ENCODE data around the gene TPI1. TPM values are rescaled to one million over a fixed set of nuclear protein-coding genes. Genes with fewer than 3 reads are reported as not detected.
"Not testable (repeated sequence)": the region's sequence is repeated elsewhere in the genome, so short reads cannot be mapped to it uniquely, and the experiment has no call there.

The TPI1 gene
- polyA plus RNA-seq, 3 donors = 446 to 839 (median 764) TPM

DNA sequence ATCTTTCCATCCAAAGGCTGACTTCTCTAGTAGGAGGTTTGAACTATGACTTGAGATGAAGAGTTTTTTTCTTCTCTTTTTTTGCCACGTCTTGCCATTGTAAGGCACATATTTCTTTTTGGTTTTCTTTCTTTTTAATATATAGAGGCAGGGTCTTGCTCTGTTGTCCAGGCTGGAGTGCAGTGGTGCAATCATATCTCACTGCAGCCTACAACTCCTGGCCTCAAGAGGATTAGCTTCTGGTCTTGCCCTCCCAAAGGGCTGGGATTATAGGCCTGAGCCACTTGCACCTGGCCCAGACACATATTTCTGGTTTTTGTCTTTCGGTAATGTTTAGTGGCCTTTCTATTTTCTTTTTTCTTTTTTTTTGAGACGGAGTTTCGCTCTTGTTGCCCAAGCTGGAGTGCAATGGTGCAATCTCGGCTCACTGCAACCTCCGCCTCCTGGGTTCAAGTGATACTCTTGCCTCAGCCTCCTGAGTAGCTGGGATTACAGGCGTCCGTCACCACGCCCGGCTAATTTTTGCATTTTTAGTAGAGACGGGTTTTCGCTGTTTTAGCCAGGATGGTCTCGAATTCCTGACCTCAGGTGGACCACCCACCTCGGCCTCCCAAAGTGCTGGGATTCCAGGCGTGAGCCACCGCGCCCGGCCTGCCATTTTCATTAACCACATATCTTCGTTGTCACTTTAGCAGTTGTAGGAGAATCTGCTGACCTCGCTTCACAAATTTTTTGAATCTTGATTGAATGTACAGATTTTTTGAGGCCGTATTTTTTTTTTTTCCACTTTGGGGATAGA lies 22.6 kb downstream of the TPI1 start:
- H3K36me3 Mint-ChIP-seq; DNase-seq; H3K27me3 ChIP-seq (ENCODE audit: control insufficient read depth in 2 of 2, insufficient read depth in 2 of 2, low read length in 2 of 2); H2AFZ ChIP-seq (ENCODE audit: insufficient read depth, low read depth, low read length, poor library complexity, severe bottlenecking); H3K79me2 ChIP-seq (ENCODE audit: insufficient read depth, low read length); H3K36me3 ChIP-seq (replicated peaks in 1 of 2; ENCODE audit: control insufficient read depth in 1 of 2, insufficient read depth in 2 of 2, low read length in 2 of 2); H3K27me3 Mint-ChIP-seq (ENCODE audit: low read depth in 3 of 3); H3K9me3 Mint-ChIP-seq; H4K20me1 ChIP-seq (ENCODE audit: insufficient read depth, low read length); H3K9me3 ChIP-seq (replicated peaks in 1 of 2; ENCODE audit: control insufficient read depth in 1 of 2, insufficient read depth in 1 of 2, low read length in 2 of 2); H3K9ac ChIP-seq (ENCODE audit: insufficient read depth, low read length, poor library complexity, severe bottlenecking): not testable (repeated sequence)
- Histone ChIP-seq H3K4me1 (ENCODE audit: control insufficient read depth in 1 of 2, insufficient read depth in 2 of 2, low read length in 2 of 2) (peaks cover 52 to 63% of the 10 kb centered on the region in 2 donors), H3K27ac (ENCODE audit: low read depth in 1 of 2, low read length in 2 of 2) (peak overlapping the region in 1 of 2 donors; percentile 54), H3K4me2 (replicated peaks; ENCODE audit: extremely low read depth, low read length, poor library complexity, severe bottlenecking) (peak overlapping the region; percentile 82), H3K4me3 (replicated peaks in 1 of 3; ENCODE audit: low read depth in 2 of 3, low read length in 3 of 3) (peak overlapping the region in 1 of 3 experiments; percentile 72)
- Mint-ChIP-seq H3K27ac (peak overlapping the region; percentile 85 to 96 (median 94)), H3K4me1 (peaks cover 55% of the 10 kb centered on the region), H3K4me3 (peak overlapping the region; percentile 72 to 86)
- intact Hi-C loops (cut with micrococcal nuclease) = loop anchor here in 1 of 2 donors (2.0 kb wide), 1 partner anchor 17 kb away; the partner anchor contains the start of gene SPSB2
- 47% methylated on average over 2 of the region's 21 CpGs for WGBS (ENCODE audit: insufficient coverage)

DNA sequence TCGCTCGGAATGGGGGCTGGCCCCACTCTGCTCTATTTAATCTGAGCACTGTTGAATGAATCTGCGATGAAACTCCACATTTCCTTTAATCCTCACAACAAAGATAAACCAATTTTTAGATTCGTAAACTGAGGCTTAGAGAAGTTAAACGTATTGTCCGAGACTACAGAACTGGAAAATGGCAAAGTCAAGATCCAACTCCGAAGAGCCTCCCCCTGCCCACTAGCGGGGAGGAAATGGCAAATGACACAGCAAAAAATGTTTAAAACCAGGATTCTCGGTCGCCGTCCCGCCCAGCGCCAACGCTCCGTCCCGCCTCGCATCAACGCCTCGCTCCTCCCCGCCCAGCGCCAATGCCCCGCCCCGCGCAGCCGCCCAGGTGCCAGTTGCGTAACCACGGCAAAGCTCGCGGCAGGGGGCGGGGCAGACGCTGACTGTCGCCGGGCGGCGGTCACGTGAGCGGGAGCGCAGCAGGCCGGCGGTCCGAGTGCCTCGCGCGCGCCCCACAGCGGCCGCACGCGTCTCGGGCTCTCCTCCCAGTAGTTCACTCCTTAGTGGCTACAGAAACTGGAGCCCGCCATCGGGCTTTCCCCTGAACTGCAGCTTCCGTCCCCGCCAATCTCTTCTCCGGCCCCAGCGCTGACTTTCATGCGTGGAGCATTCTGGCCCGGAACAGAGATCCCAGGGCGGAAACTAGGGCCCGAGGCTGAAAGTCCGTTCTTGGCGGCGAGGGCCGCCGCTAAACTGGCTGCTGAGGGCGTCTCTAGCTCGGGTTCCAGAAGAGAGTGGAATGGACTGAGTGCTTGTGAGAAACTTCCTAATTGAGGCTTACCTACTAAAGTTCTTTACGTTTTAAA lies 23.7 kb downstream of the TPI1 start:
- Mint-ChIP-seq H3K27me3 (ENCODE audit: low read depth in 3 of 3) (peaks cover 0 to 1% (median 0%) of the 10 kb centered on the region in 3 donors), H3K27ac (peak overlapping the region; percentile 85 to 96 (median 94)), H3K9me3 (peaks cover 0 to 2% (median 0%) of the 10 kb centered on the region in 7 donors), H3K36me3 (peaks cover 0 to 1% of the 10 kb centered on the region in 2 donors), H3K4me1 (peaks cover 52% of the 10 kb centered on the region), H3K4me3 (peak overlapping the region; percentile 75 to 86)
- Histone ChIP-seq H3K4me2 (replicated peaks; ENCODE audit: extremely low read depth, low read length, poor library complexity, severe bottlenecking) (peak overlapping the region; percentile 82), H3K79me2 (ENCODE audit: insufficient read depth, low read length) (peaks cover 4% of the 10 kb centered on the region), H3K27ac (ENCODE audit: low read depth in 1 of 2, low read length in 2 of 2) (peak overlapping the region; percentile 86 to 88), H3K36me3 (replicated peaks in 1 of 2; ENCODE audit: control insufficient read depth in 1 of 2, insufficient read depth in 2 of 2, low read length in 2 of 2) (no peaks in the 10 kb centered on the region), H3K4me3 (replicated peaks in 1 of 3; ENCODE audit: low read depth in 2 of 3, low read length in 3 of 3) (peak overlapping the region; percentile 40 to 72 (median 59)), H3K9me3 (replicated peaks in 1 of 2; ENCODE audit: control insufficient read depth in 1 of 2, insufficient read depth in 1 of 2, low read length in 2 of 2) (no peaks in the 10 kb centered on the region), H3K27me3 (ENCODE audit: control insufficient read depth in 2 of 2, insufficient read depth in 2 of 2, low read length in 2 of 2) (no peaks in the 10 kb centered on the region), H2AFZ (ENCODE audit: insufficient read depth, low read depth, low read length, poor library complexity, severe bottlenecking) (peak overlapping the region; percentile 87), H3K4me1 (ENCODE audit: control insufficient read depth in 1 of 2, insufficient read depth in 2 of 2, low read length in 2 of 2) (peaks cover 50 to 59% of the 10 kb centered on the region in 2 donors), H3K9ac (ENCODE audit: insufficient read depth, low read length, poor library complexity, severe bottlenecking) (peak overlapping the region; percentile 69), H4K20me1 (ENCODE audit: insufficient read depth, low read length) (no peaks in the 10 kb centered on the region)
- peak; percentile 97 to 98 (median 97) for DNase-seq
- WGBS (ENCODE audit: insufficient coverage) = 2% methylated on average over 58 of the region's 68 CpGs
- TF ChIP-seq, protein P1, sequence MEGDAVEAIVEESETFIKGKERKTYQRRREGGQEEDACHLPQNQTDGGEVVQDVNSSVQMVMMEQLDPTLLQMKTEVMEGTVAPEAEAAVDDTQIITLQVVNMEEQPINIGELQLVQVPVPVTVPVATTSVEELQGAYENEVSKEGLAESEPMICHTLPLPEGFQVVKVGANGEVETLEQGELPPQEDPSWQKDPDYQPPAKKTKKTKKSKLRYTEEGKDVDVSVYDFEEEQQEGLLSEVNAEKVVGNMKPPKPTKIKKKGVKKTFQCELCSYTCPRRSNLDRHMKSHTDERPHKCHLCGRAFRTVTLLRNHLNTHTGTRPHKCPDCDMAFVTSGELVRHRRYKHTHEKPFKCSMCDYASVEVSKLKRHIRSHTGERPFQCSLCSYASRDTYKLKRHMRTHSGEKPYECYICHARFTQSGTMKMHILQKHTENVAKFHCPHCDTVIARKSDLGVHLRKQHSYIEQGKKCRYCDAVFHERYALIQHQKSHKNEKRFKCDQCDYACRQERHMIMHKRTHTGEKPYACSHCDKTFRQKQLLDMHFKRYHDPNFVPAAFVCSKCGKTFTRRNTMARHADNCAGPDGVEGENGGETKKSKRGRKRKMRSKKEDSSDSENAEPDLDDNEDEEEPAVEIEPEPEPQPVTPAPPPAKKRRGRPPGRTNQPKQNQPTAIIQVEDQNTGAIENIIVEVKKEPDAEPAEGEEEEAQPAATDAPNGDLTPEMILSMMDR (IDR thresholded peaks at IDR 0.05) = peak; percentile 82
- intact Hi-C loops (cut with micrococcal nuclease) = loop anchor here (1.0 to 2.0 kb wide), 2 partner anchors 18 kb away; partner anchors contain the start of gene SPSB2 (in 2 of the 2)

Data from CD14-positive monocyte (primary cell).